ENCODE measurements around the gene GNB1L. TPM values are rescaled to one million over a fixed set of nuclear protein-coding genes. Genes with fewer than 3 reads are reported as not detected.

Gene GNB1L
- polyA plus RNA-seq, 1 donor from 2014 or later = 16.5 TPM

DNA sequence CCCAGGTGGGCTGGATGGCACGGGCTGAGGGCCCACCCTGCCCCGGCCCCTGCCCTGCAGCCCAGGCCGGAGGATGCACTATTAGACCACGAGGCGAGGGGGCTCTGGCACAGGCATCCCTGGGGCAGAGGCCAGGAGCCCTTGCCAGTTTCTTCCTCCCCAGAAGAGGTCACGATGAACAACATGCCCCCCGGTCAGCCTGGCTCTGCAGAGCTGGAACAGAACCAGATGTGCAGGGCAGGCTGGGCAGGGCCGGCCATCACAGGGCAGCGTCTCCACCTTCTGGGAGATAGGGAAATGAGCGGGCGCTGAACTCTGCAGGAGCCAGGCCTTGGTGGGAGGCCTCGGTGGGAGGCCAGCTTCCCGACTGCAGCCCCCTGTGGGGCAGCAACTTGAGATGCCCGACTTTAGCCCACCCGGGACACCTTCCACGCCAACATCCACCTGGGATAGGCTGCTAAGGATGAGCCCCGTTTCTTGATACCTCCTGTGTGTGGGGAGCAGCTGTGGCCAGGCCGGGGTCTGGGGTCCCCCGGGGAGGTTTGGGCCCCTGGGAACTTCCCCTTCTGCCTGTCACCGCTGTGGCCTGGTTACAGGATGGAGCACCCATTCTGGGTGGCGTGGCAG is 21.8 kb upstream of the GNB1L start:
- no peaks in the 10 kb centered on the region for H3K79me2 ChIP-seq (replicated peaks; ENCODE audit: insufficient read depth, low read length)
- H3K9me2 ChIP-seq (ENCODE audit: insufficient read depth, low read length) = no peaks in the 10 kb centered on the region
- no peaks in the 10 kb centered on the region for H3K9me3 ChIP-seq (ENCODE audit: low read length)
- H3K9ac ChIP-seq (ENCODE audit: low read length) = peak overlapping the region; percentile 66
- no peaks in the 10 kb centered on the region for H4K20me1 ChIP-seq (ENCODE audit: insufficient read depth)
- no peak overlapping the region for H3K4me2 ChIP-seq (ENCODE audit: low read length)
- H3F3A ChIP-seq (ENCODE audit: insufficient read depth, low read length, poor library complexity, severe bottlenecking) = no peaks in the 10 kb centered on the region
- no peaks in the 10 kb centered on the region for H3K27me3 ChIP-seq (ENCODE audit: insufficient read depth, low read depth, low read length)
- no peak overlapping the region for H3K4me3 ChIP-seq (ENCODE audit: low read length)
- H2AFZ ChIP-seq (ENCODE audit: low read depth, low read length) = no peak overlapping the region
- no peaks in the 10 kb centered on the region for H3K36me3 ChIP-seq (ENCODE audit: insufficient read depth, low read length)
- no peak overlapping the region for H3K27ac ChIP-seq (ENCODE audit: low read length)
- no peak for TF ChIP-seq TAF1 (IDR thresholded peaks at IDR 0.05; ENCODE audit: low read depth)
- no peak for TF ChIP-seq EP300 (conservative IDR thresholded peaks at IDR 0.05; ENCODE audit: poor library complexity, severe bottlenecking)
- no peak for TF ChIP-seq SMC3 (conservative IDR thresholded peaks at IDR 0.05; ENCODE audit: poor library complexity)
- no peak for TF ChIP-seq MXI1 (conservative IDR thresholded peaks at IDR 0.05; ENCODE audit: poor library complexity, severe bottlenecking)
- TF ChIP-seq POLR2AphosphoS5 (IDR thresholded peaks at IDR 0.05) = no peak
- no peak for TF ChIP-seq EZH2 (IDR thresholded peaks at IDR 0.05; ENCODE audit: borderline replicate concordance, insufficient read depth, low read length, poor library complexity, severe bottlenecking)
- TF ChIP-seq, protein P1, sequence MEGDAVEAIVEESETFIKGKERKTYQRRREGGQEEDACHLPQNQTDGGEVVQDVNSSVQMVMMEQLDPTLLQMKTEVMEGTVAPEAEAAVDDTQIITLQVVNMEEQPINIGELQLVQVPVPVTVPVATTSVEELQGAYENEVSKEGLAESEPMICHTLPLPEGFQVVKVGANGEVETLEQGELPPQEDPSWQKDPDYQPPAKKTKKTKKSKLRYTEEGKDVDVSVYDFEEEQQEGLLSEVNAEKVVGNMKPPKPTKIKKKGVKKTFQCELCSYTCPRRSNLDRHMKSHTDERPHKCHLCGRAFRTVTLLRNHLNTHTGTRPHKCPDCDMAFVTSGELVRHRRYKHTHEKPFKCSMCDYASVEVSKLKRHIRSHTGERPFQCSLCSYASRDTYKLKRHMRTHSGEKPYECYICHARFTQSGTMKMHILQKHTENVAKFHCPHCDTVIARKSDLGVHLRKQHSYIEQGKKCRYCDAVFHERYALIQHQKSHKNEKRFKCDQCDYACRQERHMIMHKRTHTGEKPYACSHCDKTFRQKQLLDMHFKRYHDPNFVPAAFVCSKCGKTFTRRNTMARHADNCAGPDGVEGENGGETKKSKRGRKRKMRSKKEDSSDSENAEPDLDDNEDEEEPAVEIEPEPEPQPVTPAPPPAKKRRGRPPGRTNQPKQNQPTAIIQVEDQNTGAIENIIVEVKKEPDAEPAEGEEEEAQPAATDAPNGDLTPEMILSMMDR (IDR thresholded peaks at IDR 0.05; ENCODE audit: poor library complexity, severe bottlenecking) = no peak
- no peak for TF ChIP-seq RAD21 (conservative IDR thresholded peaks at IDR 0.05)
- TF ChIP-seq, protein P2, sequence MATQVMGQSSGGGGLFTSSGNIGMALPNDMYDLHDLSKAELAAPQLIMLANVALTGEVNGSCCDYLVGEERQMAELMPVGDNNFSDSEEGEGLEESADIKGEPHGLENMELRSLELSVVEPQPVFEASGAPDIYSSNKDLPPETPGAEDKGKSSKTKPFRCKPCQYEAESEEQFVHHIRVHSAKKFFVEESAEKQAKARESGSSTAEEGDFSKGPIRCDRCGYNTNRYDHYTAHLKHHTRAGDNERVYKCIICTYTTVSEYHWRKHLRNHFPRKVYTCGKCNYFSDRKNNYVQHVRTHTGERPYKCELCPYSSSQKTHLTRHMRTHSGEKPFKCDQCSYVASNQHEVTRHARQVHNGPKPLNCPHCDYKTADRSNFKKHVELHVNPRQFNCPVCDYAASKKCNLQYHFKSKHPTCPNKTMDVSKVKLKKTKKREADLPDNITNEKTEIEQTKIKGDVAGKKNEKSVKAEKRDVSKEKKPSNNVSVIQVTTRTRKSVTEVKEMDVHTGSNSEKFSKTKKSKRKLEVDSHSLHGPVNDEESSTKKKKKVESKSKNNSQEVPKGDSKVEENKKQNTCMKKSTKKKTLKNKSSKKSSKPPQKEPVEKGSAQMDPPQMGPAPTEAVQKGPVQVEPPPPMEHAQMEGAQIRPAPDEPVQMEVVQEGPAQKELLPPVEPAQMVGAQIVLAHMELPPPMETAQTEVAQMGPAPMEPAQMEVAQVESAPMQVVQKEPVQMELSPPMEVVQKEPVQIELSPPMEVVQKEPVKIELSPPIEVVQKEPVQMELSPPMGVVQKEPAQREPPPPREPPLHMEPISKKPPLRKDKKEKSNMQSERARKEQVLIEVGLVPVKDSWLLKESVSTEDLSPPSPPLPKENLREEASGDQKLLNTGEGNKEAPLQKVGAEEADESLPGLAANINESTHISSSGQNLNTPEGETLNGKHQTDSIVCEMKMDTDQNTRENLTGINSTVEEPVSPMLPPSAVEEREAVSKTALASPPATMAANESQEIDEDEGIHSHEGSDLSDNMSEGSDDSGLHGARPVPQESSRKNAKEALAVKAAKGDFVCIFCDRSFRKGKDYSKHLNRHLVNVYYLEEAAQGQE (IDR thresholded peaks at IDR 0.05; ENCODE audit: borderline replicate concordance) = no peak

DNA sequence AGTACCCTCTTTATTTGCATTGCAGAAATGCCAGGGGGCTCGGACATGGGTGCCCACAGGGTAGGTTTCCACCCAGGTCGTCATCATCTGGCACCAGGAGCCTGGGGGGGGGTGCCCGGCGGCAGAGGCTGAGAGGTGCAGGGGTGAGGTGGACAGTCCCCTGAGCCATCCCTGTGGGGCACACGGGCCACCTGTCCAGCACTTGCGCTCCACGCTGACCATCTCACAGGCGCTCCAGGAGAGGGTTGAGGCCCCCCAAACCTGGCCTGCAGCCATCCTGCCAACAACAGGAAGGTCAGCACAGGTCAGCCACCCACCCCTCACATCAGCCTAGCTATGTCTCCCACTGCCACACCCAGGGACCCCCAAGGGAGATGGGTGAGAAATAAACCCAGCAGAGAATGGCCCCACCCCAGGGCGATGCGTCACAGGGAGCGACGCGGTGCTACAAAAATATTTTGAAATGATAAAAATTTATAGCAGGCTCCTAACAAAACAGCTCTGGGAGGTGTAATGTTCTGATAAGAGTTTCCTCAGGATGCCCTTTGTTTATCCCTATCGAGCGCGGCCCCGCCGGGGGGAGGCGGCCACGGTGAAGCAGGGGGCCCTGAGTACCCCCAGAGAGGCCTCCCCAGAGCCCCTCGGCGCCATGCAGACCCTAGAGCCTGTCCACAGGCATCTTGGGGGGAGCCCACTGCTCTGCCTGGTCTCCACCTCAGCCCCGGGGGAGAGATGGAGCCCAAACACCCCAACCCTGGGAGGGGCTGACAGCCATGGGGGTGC is 21.0 kb upstream of the GNB1L start:
- H3K9ac ChIP-seq (ENCODE audit: low read length) = peak overlapping the region; percentile 66
- no peaks in the 10 kb centered on the region for H3K36me3 ChIP-seq (ENCODE audit: insufficient read depth, low read length)
- peak overlapping the region; percentile 33 for H3K4me3 ChIP-seq (ENCODE audit: low read length)

More for the DNA sequence above, 21.0 kb upstream of the GNB1L start:
- no peak for TF ChIP-seq RAD21 (conservative IDR thresholded peaks at IDR 0.05)
- no peak for TF ChIP-seq MXI1 (conservative IDR thresholded peaks at IDR 0.05; ENCODE audit: poor library complexity, severe bottlenecking)
- no peak for TF ChIP-seq EZH2 (IDR thresholded peaks at IDR 0.05; ENCODE audit: borderline replicate concordance, insufficient read depth, low read length, poor library complexity, severe bottlenecking)
- TF ChIP-seq EP300 (conservative IDR thresholded peaks at IDR 0.05; ENCODE audit: poor library complexity, severe bottlenecking) = no peak
- no peak for TF ChIP-seq POLR2AphosphoS5 (IDR thresholded peaks at IDR 0.05)
- TF ChIP-seq TAF1 (IDR thresholded peaks at IDR 0.05; ENCODE audit: low read depth) = no peak
- no peak for TF ChIP-seq SMC3 (conservative IDR thresholded peaks at IDR 0.05; ENCODE audit: poor library complexity)
- TF ChIP-seq, protein P2 (IDR thresholded peaks at IDR 0.05; ENCODE audit: borderline replicate concordance) = no peak
- TF ChIP-seq, protein P1 (IDR thresholded peaks at IDR 0.05; ENCODE audit: poor library complexity, severe bottlenecking) = no peak
- Histone ChIP-seq H4K20me1 (ENCODE audit: insufficient read depth) (no peaks in the 10 kb centered on the region), H3K79me2 (replicated peaks; ENCODE audit: insufficient read depth, low read length) (no peaks in the 10 kb centered on the region), H3K27me3 (ENCODE audit: insufficient read depth, low read depth, low read length) (no peaks in the 10 kb centered on the region), H2AFZ (ENCODE audit: low read depth, low read length) (no peak overlapping the region), H3K27ac (ENCODE audit: low read length) (peak overlapping the region; percentile 83), H3K4me2 (ENCODE audit: low read length) (no peak overlapping the region), H3K9me3 (ENCODE audit: low read length) (no peaks in the 10 kb centered on the region), H3F3A (ENCODE audit: insufficient read depth, low read length, poor library complexity, severe bottlenecking) (no peaks in the 10 kb centered on the region), H3K9me2 (ENCODE audit: insufficient read depth, low read length) (no peaks in the 10 kb centered on the region)
